ENCODE measurements around the gene COTL1.

Gene COTL1

GRCh38 chr16:84596161-84596560 is 21.7 kb downstream of the COTL1 start:
- DNase-seq (ENCODE audit: low spot score) = no peak

GRCh38 chr16:84595052-84595481 is 22.8 kb downstream of the COTL1 start:
- DNase-seq (ENCODE audit: low spot score) = no peak

GRCh38 chr16:84594725-84595038 is 23.2 kb downstream of the COTL1 start:
- DNase-seq (ENCODE audit: low spot score) = no peak

- DNase-seq (ENCODE audit: low spot score) = no peak
These were observed 23.8 kb downstream of the COTL1 start for GRCh38 chr16:84593825-84594724.

GRCh38 chr16:84592718-84593117 is 25.2 kb downstream of the COTL1 start:
- no peak for DNase-seq (ENCODE audit: low spot score)

- no peak for DNase-seq (ENCODE audit: low spot score)
These were observed 27.7 kb downstream of the COTL1 start for GRCh38 chr16:84589975-84590719.

GRCh38 chr16:84588991-84589390 is 28.9 kb downstream of the COTL1 start:
- no peak for DNase-seq (ENCODE audit: low spot score)

- DNase-seq (ENCODE audit: low spot score) = no peak
These were observed 32.0 kb downstream of the COTL1 start for GRCh38 chr16:84585886-84586285.

- no peak for DNase-seq (ENCODE audit: low spot score)
These were observed 32.4 kb downstream of the COTL1 start for GRCh38 chr16:84585467-84585866.

- no peak for DNase-seq (ENCODE audit: low spot score)
These were observed 33.2 kb downstream of the COTL1 start for GRCh38 chr16:84584678-84585077.

DNA sequence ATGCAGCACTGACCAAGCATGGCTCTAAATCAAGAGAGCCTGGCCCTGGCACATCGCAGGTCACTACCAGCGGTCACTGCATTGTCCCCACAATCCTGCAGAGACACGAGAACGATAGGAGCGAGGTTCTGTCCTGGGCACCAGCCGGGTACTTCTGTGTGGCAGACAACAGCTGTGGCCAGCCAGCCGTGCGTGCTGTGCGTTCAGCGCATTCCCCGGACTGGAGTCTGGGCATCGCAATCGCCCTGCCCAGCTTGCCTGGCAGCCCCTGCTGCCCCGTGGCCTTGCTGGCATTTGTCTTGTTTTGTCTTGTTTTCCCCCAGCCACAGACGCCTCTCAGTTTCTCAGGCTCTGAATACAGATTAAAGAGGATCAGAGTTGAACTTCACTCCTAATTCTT is 33.9 kb downstream of the COTL1 start:
- no peak for DNase-seq (ENCODE audit: low spot score)

DNA sequence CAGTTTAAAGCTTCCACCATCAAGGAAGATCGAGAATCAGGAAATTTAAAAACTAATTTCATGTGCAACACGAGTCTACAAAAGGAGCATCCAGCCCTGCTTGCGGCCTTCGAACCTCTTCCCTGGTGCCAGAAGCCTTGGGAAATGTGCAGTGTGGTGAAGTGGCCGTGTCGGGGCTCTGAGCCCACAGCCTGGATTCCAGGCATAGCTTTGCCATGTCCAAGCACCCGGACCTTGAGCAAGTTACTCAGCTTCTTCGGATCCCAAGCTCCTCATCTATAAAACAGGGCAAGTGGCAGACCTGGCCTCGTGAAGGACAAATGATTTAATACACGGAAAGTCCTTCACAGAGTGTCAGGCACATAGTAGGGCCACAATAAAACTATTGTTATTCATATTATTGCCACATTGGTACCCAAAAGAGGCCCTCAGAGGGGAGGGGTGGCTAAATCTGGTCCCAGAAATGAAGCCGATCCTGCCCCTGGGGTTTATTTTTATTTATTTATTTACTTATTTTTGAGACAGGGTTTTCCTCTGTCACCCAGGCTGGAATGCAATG is 34.8 kb downstream of the COTL1 start:
- DNase-seq (ENCODE audit: low spot score) = peak; percentile 78

GRCh38 chr16:84581158-84581557 is 36.7 kb downstream of the COTL1 start:
- DNase-seq (ENCODE audit: low spot score) = no peak

GRCh38 chr16:84579936-84580335 is 37.9 kb downstream of the COTL1 start:
- DNase-seq (ENCODE audit: low spot score) = no peak

DNA sequence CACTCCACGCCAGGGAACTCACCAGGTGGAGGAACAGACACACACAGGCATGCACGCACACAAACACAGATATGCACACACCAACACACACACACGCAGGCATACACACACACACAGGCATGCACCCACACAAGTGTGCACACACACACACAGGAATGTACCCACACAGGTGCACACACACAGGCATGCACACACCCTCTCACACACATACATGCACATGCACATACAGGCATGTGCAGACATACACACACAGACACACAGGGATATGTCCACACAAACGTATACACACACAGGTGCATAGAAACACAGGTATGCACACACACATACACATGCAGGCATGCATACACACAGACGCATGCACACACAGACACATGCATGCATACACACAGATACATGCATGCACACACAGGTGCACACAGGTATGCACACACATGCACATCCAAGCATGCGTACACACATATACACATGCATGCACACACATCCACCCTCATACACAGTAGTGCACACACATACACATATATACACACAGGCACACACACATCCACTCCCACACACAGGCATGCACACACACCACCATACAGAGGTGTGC is 39.2 kb downstream of the COTL1 start:
- no peak for DNase-seq (ENCODE audit: low spot score)

- DNase-seq (ENCODE audit: low spot score) = no peak
These were observed 40.7 kb downstream of the COTL1 start for GRCh38 chr16:84577034-84577803.

DNA sequence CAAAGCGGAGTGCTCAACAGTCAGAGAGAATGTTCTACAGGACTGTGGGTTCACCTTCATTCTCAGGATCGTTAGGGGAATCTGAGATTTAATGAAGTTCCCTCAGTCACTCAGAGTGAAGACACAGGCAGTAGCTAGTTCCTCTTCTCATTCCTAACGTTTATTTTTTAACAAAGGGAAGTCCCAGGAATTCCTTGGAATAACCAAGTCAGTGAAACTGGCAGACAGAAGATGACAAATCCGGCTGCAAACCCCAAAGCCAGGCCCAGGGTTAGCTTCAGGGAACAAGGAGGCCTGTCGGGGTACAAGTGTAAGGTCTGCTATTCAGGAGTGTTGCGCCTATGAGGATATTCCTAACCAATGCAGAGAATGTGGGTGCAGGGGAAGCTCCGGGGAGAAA is 42.0 kb downstream of the COTL1 start:
- no peak for DNase-seq (ENCODE audit: low spot score)

GRCh38 chr16:84574191-84574590 is 43.7 kb downstream of the COTL1 start:
- DNase-seq (ENCODE audit: low spot score) = no peak

DNA sequence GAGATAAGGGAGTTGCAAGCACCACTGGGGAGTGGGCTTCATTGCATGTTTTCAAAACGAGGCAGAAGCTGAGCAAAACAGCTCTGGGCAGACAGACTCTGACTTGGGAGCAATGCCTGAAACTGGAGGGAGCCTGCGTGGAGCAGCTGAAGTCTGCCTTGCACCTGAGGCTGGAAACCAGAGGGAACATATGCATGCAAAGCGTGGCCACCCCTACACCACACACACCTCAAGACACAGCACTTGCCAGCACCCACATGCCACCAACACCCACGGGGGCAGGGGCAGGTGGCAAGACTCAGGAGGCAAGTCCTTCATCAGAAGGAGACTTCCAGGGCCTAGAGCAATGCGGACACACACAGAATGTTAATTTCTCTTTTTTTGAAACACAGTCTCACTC is 45.8 kb downstream of the COTL1 start:
- no peak for DNase-seq (ENCODE audit: low spot score)

DNA sequence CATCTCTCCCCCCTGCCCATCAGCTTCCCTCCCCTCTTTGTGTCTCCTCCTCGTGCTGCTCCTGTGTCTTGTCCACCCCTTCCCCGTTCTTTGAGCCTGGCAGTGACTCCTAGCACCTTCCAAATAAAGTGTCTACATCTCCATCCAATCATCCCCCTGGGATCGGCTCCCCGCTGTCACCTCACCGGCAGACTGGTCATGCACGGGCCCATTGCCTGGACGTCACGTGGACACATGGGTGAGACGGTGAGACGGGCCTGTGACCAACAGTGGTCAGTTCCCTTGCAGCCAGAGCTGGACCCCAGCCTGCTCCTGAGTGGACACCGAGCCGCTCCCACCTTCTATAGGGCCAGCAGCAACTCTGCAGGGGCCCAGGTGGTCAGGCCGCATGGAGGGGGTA is 46.4 kb downstream of the COTL1 start:
- DNase-seq (ENCODE audit: low spot score) = no peak

DNA sequence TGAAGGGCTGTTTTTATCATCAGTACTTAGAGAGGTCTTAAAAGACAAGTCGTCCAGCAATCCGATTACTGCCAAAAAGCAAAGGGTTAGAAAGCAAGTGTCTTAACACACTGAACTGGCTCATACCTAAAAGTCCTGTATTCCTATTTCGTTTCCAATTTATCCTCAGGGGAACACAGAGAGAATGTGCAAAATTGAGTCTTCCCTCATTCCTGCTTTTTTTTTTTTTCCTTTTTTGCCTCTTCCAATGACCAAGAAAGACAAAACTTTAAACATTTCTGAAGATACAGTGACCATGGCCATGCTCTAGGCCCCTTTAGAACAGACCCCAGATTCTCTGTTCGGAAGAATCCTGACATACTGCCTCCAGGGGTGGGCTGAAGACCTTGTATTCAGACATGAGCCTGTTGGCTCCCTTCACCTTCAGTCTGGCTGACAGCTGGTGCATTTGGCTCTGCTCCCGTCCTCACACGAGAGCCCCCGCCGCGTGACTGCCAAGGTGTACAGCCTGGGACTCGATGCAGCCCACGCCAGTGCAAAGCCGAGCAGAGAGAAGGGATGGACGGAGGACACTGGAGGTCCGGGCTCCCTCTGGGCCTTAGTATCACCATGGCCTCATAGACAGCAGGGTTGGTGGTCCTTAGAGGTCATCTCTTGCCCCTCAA is 47.0 kb downstream of the COTL1 start:
- no peak for DNase-seq (ENCODE audit: low spot score)
